HG03442 (cell line): ENCODE data around the gene CSTPP1.
A peak's percentile ranks its signal among the peaks of the same experiment; 100 is the strongest.
"Not testable (repeated sequence)": the region's sequence is repeated elsewhere in the genome, so short reads cannot be mapped to it uniquely, and the experiment has no call there.

Experiments
- ATAC-seq: cut with Tn5 transposase; IDR thresholded peaks from one replicate; pipeline ENCODE4 v1.9.1; 2021; ENCODE audit warnings: mild to moderate bottlenecking, moderate library complexity; ENCODE audit not compliant: unreplicated experiment

The CSTPP1 gene

GRCh38 chr11:47087801-47088200 lies 151.2 kb downstream of the CSTPP1 start:
- no peak for ATAC-seq

GRCh38 chr11:47093541-47093940 lies 157.0 kb downstream of the CSTPP1 start:
- no peak for ATAC-seq

- not testable (repeated sequence) for ATAC-seq
Measured at GRCh38 chr11:47096871-47097270, 160.3 kb downstream of the CSTPP1 start.

- ATAC-seq: not testable (repeated sequence)
Measured at GRCh38 chr11:47098223-47098622, 161.7 kb downstream of the CSTPP1 start.

GRCh38 chr11:47099214-47099917 lies 162.8 kb downstream of the CSTPP1 start:
- no peak for ATAC-seq

- no peak for ATAC-seq
Measured at GRCh38 chr11:47099918-47100315, 163.4 kb downstream of the CSTPP1 start.

- ATAC-seq: no peak
Measured at GRCh38 chr11:47101406-47101805, 164.8 kb downstream of the CSTPP1 start.

- no peak for ATAC-seq
Measured at GRCh38 chr11:47104261-47104950, 167.8 kb downstream of the CSTPP1 start.

- no peak for ATAC-seq
Measured at GRCh38 chr11:47105541-47105940, 169.0 kb downstream of the CSTPP1 start.

GRCh38 chr11:47105974-47106373 lies 169.4 kb downstream of the CSTPP1 start:
- ATAC-seq: no peak

- ATAC-seq: no peak
Measured at GRCh38 chr11:47106798-47107411, 170.3 kb downstream of the CSTPP1 start.

- no peak for ATAC-seq
Measured at GRCh38 chr11:47107744-47108143, 171.2 kb downstream of the CSTPP1 start.

- no peak for ATAC-seq
Measured at GRCh38 chr11:47108214-47108613, 171.7 kb downstream of the CSTPP1 start.

GRCh38 chr11:47109051-47109726 lies 172.6 kb downstream of the CSTPP1 start:
- ATAC-seq: no peak

- ATAC-seq: no peak
Measured at GRCh38 chr11:47109727-47110246, 173.2 kb downstream of the CSTPP1 start.

GRCh38 chr11:47111318-47111804 lies 174.8 kb downstream of the CSTPP1 start:
- peak; percentile 77 for ATAC-seq

GRCh38 chr11:47112941-47113340 lies 176.4 kb downstream of the CSTPP1 start:
- not testable (repeated sequence) for ATAC-seq

- not testable (repeated sequence) for ATAC-seq
Measured at GRCh38 chr11:47118958-47119688, 182.6 kb downstream of the CSTPP1 start.

GRCh38 chr11:47121056-47121455 lies 184.5 kb downstream of the CSTPP1 start:
- no peak for ATAC-seq

GRCh38 chr11:47121731-47122130 lies 185.2 kb downstream of the CSTPP1 start:
- ATAC-seq: no peak
